H1 (cell line): ENCODE results near the gene DYRK1B.
A peak's percentile ranks its signal among the peaks of the same experiment; 100 is the strongest.

Experiments
- CTCF ChIP-seq, 3 experiments: IDR thresholded peaks; 1 replicate in 2 of 3; 2 replicates in 1 of 3; pipeline versions ENCODE4 v1.5.1 to v1.6.1; 2011; ENCODE audit warnings: low read length in 3 of 3, mild to moderate bottlenecking in 3 of 3, inconsistent platforms in 2 of 3, low read depth in 1 of 3, moderate library complexity in 1 of 3; ENCODE audit not compliant: insufficient read depth in 1 of 3; ENCODE audit errors: control extremely low read depth in 1 of 3
- EZH2 ChIP-seq: fragments of 200-600 bp; sonication (generic); IDR thresholded peaks from 2 replicates; pipeline ENCODE4 v1.7.1; 2012; ENCODE audit warnings: low read depth, mild to moderate bottlenecking, moderate library complexity, low read length, inconsistent platforms; ENCODE audit not compliant: severe bottlenecking
- MAX ChIP-seq: IDR thresholded peaks from 2 replicates; pipeline ENCODE4 v1.6.1; 2012; ENCODE audit warnings: inconsistent platforms

- no peak for TF ChIP-seq CTCF (IDR thresholded peaks at IDR 0.05; ENCODE audit: control extremely low read depth in 1 of 3, insufficient read depth in 1 of 3, low read depth in 1 of 3, low read length in 3 of 3)
- TF ChIP-seq EZH2, result no peak
- TF ChIP-seq MAX, result peak; percentile 55; the same call in 1 of the 2 replicates
Measured at GRCh38 chr19:39824143-39825092, 9.5 kb downstream of the DYRK1B start.
